HCT116 (cell line): Measurements from ENCODE around the gene MEAK7. TPM values are rescaled to one million over a fixed set of nuclear protein-coding genes. Genes with fewer than 3 reads are reported as not detected.

Experiments
- ATAC-seq: fragments of 200-7000 bp; cut with Tn5 transposase; 2 replicates; pipeline ENCODE4 v1.9.1; 2020; ENCODE audit warnings: mild to moderate bottlenecking, moderate library complexity
- BruUV-seq: library from RNA; stranded (reverse); fragments of 400-500 nt; replicated peaks from 2 replicates; lab custom pipeline; 2021; lab: Mats Ljungman, UMichigan
- CTCF ChIA-PET: fragments of 300-600 bp; sonication (Branson Sonifier 250); formaldehyde crosslinking; loops from one replicate; lab custom pipeline; 2021; ENCODE audit warnings: antibody characterized with exemption; lab: Charles Lee
- POLR2A ChIA-PET: fragments of 300-600, 350-600 bp; sonication (Branson Sonifier 250); formaldehyde crosslinking; loops from one replicate; lab custom pipeline; 2021; ENCODE audit warnings: antibody characterized with exemption; lab: Charles Lee
- RAD21 ChIA-PET, 2 experiments: fragments of 300-600 bp; sonication (Branson Sonifier 250); formaldehyde crosslinking; loops; one replicate each; lab custom pipeline; 2023; ENCODE audit warnings: low total read pairs in 2 of 2; ENCODE audit not compliant: uncharacterized antibody in 2 of 2, unreplicated experiment in 2 of 2, low non-redundant PET in 1 of 2; lab: Charles Lee
- DNase-seq: peaks from one replicate; pipeline ENCODE4 v3.0.0-alpha.2; 2010; ENCODE audit warnings: low read depth, low spot score
- H2AFZ ChIP-seq: fragments of 200-600 bp; shearing (Covaris generic), sonication (generic); 2 replicates; pipeline ENCODE4 v1.6.1; 2017; ENCODE audit warnings: low read depth, mixed run types, mixed read lengths, antibody characterized with exemption, low read length; ENCODE audit not compliant: poor library complexity, severe bottlenecking
- H3K27ac ChIP-seq: 2 replicates; pipeline ENCODE4 v1.5.1; 2012; ENCODE audit warnings: low read depth, low read length
- H3K27me3 ChIP-seq: fragments of 200-600 bp; sonication (generic); 2 replicates; pipeline ENCODE4 v1.6.1; 2016; ENCODE audit warnings: mixed run types, low read length, mixed read lengths; ENCODE audit not compliant: insufficient read depth
- H3K36me3 ChIP-seq, 2 experiments: fragments of 200-500 bp in 1 of 2; fragments of 200-600 bp in 1 of 2; sonication (Bioruptor generic) in 1 of 2; sonication (generic) in 1 of 2; 2 replicates each; pipeline versions ENCODE4 v1.5.1 to v1.6.1; 2014 to 2016; ENCODE audit warnings: low read length in 2 of 2, inconsistent platforms in 1 of 2, mixed read lengths in 1 of 2, mixed run types in 1 of 2; ENCODE audit not compliant: insufficient read depth in 2 of 2, control insufficient read depth in 1 of 2
- H3K4me1 ChIP-seq, 2 experiments: fragments of 200-600 bp in 1 of 2; sonication (generic) in 1 of 2; 2 replicates each; pipeline versions ENCODE4 v1.5.1 to v1.6.1; 2012 to 2017; ENCODE audit warnings: low read length in 2 of 2, inconsistent platforms in 1 of 2, mild to moderate bottlenecking in 1 of 2, mixed read lengths in 1 of 2, mixed run types in 1 of 2, moderate library complexity in 1 of 2; ENCODE audit not compliant: insufficient read depth in 2 of 2, control insufficient read depth in 1 of 2
- H3K4me2 ChIP-seq: fragments of 200-600 bp; sonication (generic); 2 replicates; pipeline ENCODE4 v1.6.1; 2017; ENCODE audit warnings: mixed run types, low read length, mixed read lengths
- H3K4me3 ChIP-seq, 2 experiments: fragments of 200-600 bp in 1 of 2; sonication (generic) in 1 of 2; replicated peaks in 1 of 2; 2 replicates each; pipeline ENCODE4 v1.5.1; 2011 to 2016; ENCODE audit warnings: low read length in 2 of 2, control low read depth in 1 of 2, low read depth in 1 of 2, mild to moderate bottlenecking in 1 of 2, mixed read lengths in 1 of 2, mixed run types in 1 of 2
- H3K79me2 ChIP-seq: fragments of 200-600 bp; sonication (generic); 2 replicates; pipeline ENCODE4 v1.6.1; 2017; ENCODE audit warnings: mild to moderate bottlenecking, mixed run types, low read length, moderate library complexity, mixed read lengths; ENCODE audit not compliant: insufficient read depth
- H3K9ac ChIP-seq: fragments of 200-600 bp; sonication (generic); 2 replicates; pipeline ENCODE4 v1.6.1; 2016; ENCODE audit warnings: low read length, mixed read lengths
- H3K9me2 ChIP-seq: fragments of 200-600 bp; sonication (generic), shearing (Covaris generic); 2 replicates; pipeline ENCODE4 v1.6.1; 2017; ENCODE audit warnings: mixed run types, mild to moderate bottlenecking, moderate library complexity; ENCODE audit not compliant: insufficient read depth
- H3K9me3 ChIP-seq, 2 experiments: fragments of 200-500 bp in 1 of 2; fragments of 200-600 bp in 1 of 2; sonication (Bioruptor generic) in 1 of 2; sonication (generic) in 1 of 2; 2 replicates each; pipeline ENCODE4 v1.6.1; 2014 to 2017; ENCODE audit warnings: low read length in 2 of 2, mixed read lengths in 2 of 2, inconsistent platforms in 1 of 2, low read depth in 1 of 2, mild to moderate bottlenecking in 1 of 2, mixed run types in 1 of 2, moderate library complexity in 1 of 2; ENCODE audit not compliant: control insufficient read depth in 1 of 2, insufficient read depth in 1 of 2
- H4K20me1 ChIP-seq: fragments of 200-600 bp; sonication (generic), shearing (Covaris generic); 2 replicates; pipeline ENCODE4 v1.6.1; 2017; ENCODE audit warnings: mixed run types, mild to moderate bottlenecking, moderate library complexity; ENCODE audit not compliant: insufficient read depth
- ATF3 ChIP-seq: IDR thresholded peaks from 2 replicates; pipeline ENCODE4 v1.6.1; 2012
- CBX3 ChIP-seq: IDR thresholded peaks from 2 replicates; pipeline ENCODE4 v1.6.1; 2012; ENCODE audit warnings: low read depth
- CTCF ChIP-seq, 3 experiments: fragments of 200-600 bp in 1 of 3; sonication (generic) in 1 of 3; IDR thresholded peaks in 2 of 3; conservative IDR thresholded peaks in 1 of 3; 2 replicates each; pipeline ENCODE4 v1.5.1; 2012 to 2017; ENCODE audit warnings: low read depth in 2 of 3, low read length in 2 of 3, antibody characterized with exemption in 1 of 3, borderline replicate concordance in 1 of 3, control low read depth in 1 of 3, mild to moderate bottlenecking in 1 of 3, mixed read lengths in 1 of 3, mixed run types in 1 of 3, moderate library complexity in 1 of 3; ENCODE audit not compliant: insufficient read depth in 1 of 3
- FOSL1 ChIP-seq: IDR thresholded peaks from 2 replicates; pipeline ENCODE4 v1.6.1; 2012; ENCODE audit warnings: low read depth
- MAX ChIP-seq: IDR thresholded peaks from 2 replicates; pipeline ENCODE4 v1.6.1; 2012
- SP1 ChIP-seq: IDR thresholded peaks from 2 replicates; pipeline ENCODE4 v1.6.1; 2012; ENCODE audit warnings: low read depth
- SRF ChIP-seq: IDR thresholded peaks from 2 replicates; pipeline ENCODE4 v1.6.1; 2012; ENCODE audit warnings: low read depth
- YY1 ChIP-seq: IDR thresholded peaks from 2 replicates; pipeline ENCODE4 v1.6.1; 2011; ENCODE audit warnings: low read length, low read depth, moderate library complexity, mild to moderate bottlenecking; ENCODE audit not compliant: insufficient replicate concordance; ENCODE audit errors: extremely low read depth
- intact Hi-C: fragments of 100-400 bp; cut with micrococcal nuclease; formaldehyde crosslinking; loops from 2 replicates; pipeline ENCODE4 v1.10.0; 2022
- total RNA-seq: library from RNA; stranded (reverse); gene quantifications from one replicate; pipeline ENCODE4 v1.2.1, GENCODE V29; 2021; ENCODE audit not compliant: unreplicated experiment
- TF ChIP-seq, protein P1 (sequence below): IDR thresholded peaks from 2 replicates; pipeline ENCODE4 v1.6.1; 2011; ENCODE audit warnings: mild to moderate bottlenecking, low read length, moderate library complexity; ENCODE audit not compliant: insufficient replicate concordance; ENCODE audit errors: extremely low read depth

MEAK7 gene
- total RNA-seq, 1 experiment from 2014 or later: 32.2 TPM

GRCh38 chr16:84514874-84515835 is 10.7 kb upstream of the MEAK7 start:
- ATAC-seq (no peak), DNase-seq (no peak)
- Histone ChIP-seq H3K27ac (no peak overlapping the region), H3K4me1 (peaks cover 0 to 18% of the 10 kb centered on the region in 2 experiments; a peak in 3 of 4 replicates), H3K4me3 (no peak overlapping the region), H4K20me1 (no peaks in the 10 kb centered on the region), H3K27me3 (no peaks in the 10 kb centered on the region), H3K9me3 (no peaks in the 10 kb centered on the region), H3K79me2 (no peaks in the 10 kb centered on the region), H3K9me2 (no peaks in the 10 kb centered on the region), H3K4me2 (no peak overlapping the region), H2AFZ (no peak overlapping the region), H3K9ac (no peak overlapping the region), H3K36me3 (no peaks in the 10 kb centered on the region)
- ChIA-PET POLR2A (no interaction called here), CTCF (interaction anchor here (2.2 to 2.3 kb wide), 2 partner anchors 9 to 108 kb away, joined by 5 to 7 read pairs; no protein-coding TSS in a partner anchor), RAD21 (no interaction called here)
- TF ChIP-seq CTCF (IDR thresholded peaks at IDR 0.05 in 2 of 3, conservative IDR thresholded peaks at IDR 0.05 in 1 of 3; ENCODE audit: borderline replicate concordance in 1 of 3, insufficient read depth in 1 of 3, low read depth in 2 of 3, low read length in 2 of 3): no peak
- TF ChIP-seq, protein P1, sequence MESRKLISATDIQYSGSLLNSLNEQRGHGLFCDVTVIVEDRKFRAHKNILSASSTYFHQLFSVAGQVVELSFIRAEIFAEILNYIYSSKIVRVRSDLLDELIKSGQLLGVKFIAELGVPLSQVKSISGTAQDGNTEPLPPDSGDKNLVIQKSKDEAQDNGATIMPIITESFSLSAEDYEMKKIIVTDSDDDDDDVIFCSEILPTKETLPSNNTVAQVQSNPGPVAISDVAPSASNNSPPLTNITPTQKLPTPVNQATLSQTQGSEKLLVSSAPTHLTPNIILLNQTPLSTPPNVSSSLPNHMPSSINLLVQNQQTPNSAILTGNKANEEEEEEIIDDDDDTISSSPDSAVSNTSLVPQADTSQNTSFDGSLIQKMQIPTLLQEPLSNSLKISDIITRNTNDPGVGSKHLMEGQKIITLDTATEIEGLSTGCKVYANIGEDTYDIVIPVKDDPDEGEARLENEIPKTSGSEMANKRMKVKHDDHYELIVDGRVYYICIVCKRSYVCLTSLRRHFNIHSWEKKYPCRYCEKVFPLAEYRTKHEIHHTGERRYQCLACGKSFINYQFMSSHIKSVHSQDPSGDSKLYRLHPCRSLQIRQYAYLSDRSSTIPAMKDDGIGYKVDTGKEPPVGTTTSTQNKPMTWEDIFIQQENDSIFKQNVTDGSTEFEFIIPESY: no peak
- TF ChIP-seq MAX: no peak
- TF ChIP-seq ATF3: no peak
- no peak for TF ChIP-seq SP1
- TF ChIP-seq SRF: no peak
- no peak for TF ChIP-seq CBX3
- TF ChIP-seq FOSL1: no peak
- no peak for TF ChIP-seq YY1
- intact Hi-C loops: no loop called here
- BruUV-seq: no TSS peak
